22Rv1 (cell line): ENCODE data around the gene APBB2.

Source experiments
- H3K27ac ChIP-seq: fragments of 450-650 bp; 2 replicates; pipeline ENCODE4 v1.5.1; 2017
- ZFX ChIP-seq: fragments of 450-650 bp; IDR thresholded peaks from 2 replicates; pipeline ENCODE4 v1.6.1; 2017; ENCODE audit warnings: antibody characterized with exemption, borderline replicate concordance
- TF ChIP-seq, protein P1 (sequence below): fragments of 450-650 bp; IDR thresholded peaks from 2 replicates; pipeline ENCODE4 v1.5.1; 2017; ENCODE audit warnings: mild to moderate bottlenecking

The APBB2 gene

DNA sequence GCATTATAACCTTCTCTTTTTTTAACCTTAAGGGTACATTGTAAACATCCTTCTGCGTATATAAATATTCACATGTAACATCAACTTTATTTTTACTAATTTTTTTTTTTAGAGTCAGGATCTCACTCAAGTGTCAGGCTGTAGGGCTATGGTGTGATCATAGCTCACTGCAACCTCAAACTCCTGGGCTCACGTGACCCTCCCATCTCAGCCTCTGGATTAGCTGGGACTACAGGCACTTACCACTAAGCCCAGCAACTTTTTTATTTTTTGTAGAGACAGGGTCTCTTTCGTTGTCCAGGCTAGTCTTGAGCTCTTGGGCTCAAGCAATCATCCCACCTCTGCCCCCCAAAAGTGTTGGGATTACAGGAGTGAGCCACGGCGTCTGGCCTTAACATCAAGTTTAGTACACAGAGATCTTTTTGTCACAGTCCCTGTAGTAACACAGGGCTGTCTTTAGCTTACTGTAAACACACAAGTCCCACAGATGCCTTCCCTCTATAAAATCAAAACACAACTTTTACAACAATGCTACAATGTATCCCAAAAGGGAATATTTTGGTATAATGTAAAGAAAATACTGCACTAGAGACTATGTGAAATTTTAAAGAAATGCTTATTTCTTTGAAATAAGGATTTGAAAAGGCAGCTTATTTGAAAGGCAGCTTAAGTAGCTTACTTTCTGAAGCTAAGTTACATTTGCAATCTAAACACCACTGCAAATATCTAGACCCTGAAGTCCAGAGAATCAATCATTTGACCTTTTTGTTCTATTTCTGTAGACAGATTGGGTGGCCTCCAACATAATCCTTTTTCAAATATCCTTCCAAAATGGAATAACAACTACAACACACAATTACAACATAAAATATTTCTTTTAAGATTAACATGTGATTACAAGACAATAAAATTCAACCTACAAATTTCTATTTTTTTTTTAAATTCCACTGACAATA lies 116.0 kb downstream of the APBB2 start:
- TF ChIP-seq ZFX: no peak
- TF ChIP-seq, protein P1, sequence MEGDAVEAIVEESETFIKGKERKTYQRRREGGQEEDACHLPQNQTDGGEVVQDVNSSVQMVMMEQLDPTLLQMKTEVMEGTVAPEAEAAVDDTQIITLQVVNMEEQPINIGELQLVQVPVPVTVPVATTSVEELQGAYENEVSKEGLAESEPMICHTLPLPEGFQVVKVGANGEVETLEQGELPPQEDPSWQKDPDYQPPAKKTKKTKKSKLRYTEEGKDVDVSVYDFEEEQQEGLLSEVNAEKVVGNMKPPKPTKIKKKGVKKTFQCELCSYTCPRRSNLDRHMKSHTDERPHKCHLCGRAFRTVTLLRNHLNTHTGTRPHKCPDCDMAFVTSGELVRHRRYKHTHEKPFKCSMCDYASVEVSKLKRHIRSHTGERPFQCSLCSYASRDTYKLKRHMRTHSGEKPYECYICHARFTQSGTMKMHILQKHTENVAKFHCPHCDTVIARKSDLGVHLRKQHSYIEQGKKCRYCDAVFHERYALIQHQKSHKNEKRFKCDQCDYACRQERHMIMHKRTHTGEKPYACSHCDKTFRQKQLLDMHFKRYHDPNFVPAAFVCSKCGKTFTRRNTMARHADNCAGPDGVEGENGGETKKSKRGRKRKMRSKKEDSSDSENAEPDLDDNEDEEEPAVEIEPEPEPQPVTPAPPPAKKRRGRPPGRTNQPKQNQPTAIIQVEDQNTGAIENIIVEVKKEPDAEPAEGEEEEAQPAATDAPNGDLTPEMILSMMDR: no peak
- no peak overlapping the region for H3K27ac ChIP-seq

DNA sequence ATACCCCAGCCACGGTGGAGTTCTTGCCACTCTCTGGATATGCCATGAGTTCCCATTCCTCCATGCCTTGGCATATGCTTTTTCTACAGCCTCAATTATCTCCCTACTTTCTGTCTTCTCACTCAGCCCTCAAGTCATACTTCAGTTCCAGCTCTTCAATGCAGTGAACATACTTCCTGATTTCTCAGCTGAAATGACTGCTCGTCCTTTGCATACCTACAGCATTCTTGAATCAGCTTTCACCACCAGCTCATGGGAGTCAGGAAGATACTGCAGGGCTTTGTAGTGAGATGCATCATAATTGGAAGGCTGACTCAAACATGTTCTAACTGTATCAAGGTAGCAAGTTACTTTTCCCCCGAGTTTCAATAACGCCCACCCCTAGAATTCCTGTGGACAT lies 118.4 kb downstream of the APBB2 start:
- TF ChIP-seq ZFX: no peak
- TF ChIP-seq, protein P1: no peak
- no peak overlapping the region for H3K27ac ChIP-seq

DNA sequence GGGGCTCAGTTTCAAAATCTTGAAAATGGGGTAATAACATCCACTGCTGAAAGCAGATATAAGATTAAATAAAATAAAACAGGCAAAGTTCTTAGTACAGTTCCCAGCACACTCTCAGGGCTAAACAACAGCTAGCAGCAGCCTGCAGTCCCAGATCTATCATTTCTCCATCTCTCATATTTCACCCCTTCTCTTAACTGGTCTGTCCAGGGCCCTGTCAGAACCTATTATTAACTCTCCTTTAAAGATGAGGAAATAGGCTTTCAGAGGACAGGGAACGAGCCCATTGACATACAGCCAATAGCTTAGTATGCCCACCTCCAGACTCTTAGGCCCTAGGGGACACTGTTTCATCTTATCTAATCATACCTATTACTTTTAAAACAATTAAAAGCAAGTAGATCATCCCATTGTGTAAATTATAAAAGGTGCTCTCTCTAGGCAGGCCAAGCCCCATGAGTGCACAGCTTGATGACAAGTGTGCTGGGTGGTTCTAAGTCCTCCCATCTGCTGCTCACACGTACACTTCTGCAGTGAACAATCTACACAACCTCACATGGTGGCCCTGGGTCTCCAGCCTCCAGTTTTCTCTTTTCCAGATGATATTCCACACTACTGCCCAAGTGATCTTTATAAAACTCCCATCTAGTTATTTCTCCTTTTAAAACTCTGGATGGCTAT lies 119.0 kb downstream of the APBB2 start:
- TF ChIP-seq, protein P1: no peak
- no peak for TF ChIP-seq ZFX
- no peak overlapping the region for H3K27ac ChIP-seq

DNA sequence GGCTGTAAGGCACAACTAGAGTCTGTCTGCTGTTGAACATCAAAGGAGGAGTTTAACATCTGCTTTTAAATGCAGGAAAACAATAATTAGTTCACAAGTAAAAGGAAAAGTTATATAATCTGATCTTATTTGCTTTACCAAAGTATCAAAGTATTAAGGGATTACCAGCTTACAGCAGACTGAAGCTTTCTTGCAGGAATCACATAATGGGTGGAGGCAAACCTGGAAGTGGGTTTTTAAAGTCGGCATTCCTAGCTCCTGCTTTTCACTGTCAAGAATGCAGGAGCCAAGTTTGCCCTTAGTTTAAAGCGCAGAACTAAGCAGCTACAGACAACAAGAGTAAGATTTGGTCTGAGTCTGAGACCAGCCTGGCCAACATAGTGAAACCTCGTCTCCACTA lies 122.2 kb downstream of the APBB2 start:
- no peak overlapping the region for H3K27ac ChIP-seq
- TF ChIP-seq ZFX: no peak
- TF ChIP-seq, protein P1: no peak

DNA sequence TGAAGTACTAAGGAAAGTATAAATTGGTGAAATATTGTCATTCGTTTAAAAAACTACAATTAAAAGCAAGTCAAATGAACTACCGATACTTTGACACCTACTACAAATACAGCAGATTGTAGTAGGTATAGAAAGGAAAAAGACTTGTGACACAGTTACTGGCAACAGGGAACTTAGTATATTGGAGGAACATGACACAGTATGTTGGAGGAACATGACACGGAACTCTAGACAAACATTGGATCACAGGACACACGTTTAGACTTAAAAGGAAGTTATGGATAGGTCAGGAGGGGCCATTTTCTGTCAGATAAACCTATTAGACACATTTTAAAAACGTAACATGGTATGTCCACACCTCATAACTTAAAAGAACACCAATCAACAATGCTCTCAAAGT lies 132.5 kb downstream of the APBB2 start:
- TF ChIP-seq ZFX: no peak
- TF ChIP-seq, protein P1: no peak
- H3K27ac ChIP-seq: no peak overlapping the region

DNA sequence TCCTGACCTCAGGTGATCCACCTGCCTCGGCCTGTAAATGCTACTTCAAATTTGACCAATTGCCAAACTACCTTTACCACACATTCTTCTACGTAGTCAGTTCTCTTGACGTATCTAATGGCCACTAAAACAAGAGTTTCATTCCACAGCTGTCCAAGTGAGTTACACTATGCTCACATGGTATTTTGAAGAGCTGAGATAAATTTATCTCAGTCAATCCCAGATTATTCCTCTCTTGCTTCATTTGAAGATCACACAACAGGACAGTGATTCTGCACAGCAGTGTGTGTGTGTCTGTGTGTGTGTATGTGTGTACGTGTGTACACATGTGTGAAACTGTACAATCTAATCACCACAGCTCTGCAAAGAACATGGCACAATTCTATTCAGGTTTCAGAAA lies 133.4 kb downstream of the APBB2 start:
- H3K27ac ChIP-seq: no peak overlapping the region
- TF ChIP-seq ZFX: no peak
- TF ChIP-seq, protein P1: no peak

DNA sequence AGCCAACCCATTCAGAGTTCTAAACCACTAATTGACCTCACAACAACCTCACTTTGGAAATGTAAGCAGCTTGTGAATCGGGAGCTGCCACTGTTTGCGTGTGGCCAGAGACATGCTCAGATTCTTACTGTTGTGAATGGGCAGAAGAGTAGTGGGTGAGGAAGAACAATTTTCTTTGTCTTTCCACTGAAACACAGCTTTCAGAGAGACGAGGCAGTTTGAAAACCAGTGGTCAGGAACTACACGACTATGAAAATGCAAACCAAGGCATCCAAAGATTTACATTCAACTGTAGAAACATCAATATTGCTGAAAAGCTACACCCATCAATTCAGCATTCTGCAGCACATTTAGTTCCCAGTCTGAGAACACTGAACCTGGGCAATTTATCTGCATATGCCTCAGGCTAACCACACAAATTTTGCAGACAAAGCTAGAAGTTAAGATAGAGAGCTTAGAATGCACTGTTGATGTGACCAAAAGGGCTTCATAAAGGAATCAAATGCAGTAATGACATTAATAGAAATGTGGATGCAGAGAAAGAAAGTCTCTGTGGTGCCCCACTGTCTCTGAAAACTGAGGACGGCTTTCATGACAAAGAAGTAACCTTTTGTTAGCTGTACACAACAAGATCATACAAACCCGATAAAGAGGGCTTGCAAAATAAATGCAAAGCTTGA lies 134.3 kb downstream of the APBB2 start:
- H3K27ac ChIP-seq: no peak overlapping the region
- TF ChIP-seq, protein P1: no peak
